ENCODE results near the gene AKAP13.

AKAP13 gene

GRCh38 chr15:85607141-85607806 lies 226.9 kb downstream of the AKAP13 start:
- peaks cover 32% of the 10 kb centered on the region; the same call in 1 of the 2 replicates for H3K36me3 ChIP-seq (ENCODE audit: low read length)
- H4K20me1 ChIP-seq (ENCODE audit: low read depth, low read length) = no peaks in the 10 kb centered on the region; the same call in 1 of the 2 replicates

GRCh38 chr15:85607842-85608241 lies 227.4 kb downstream of the AKAP13 start:
- Histone ChIP-seq H3K27ac (ENCODE audit: low read depth, low read length) (no peak overlapping the region), H3K36me3 (ENCODE audit: low read length) (peaks cover 31% of the 10 kb centered on the region; the same call in 1 of the 2 replicates), H3K4me2 (ENCODE audit: low read depth, low read length, poor library complexity, severe bottlenecking) (no peak overlapping the region)

More at GRCh38 chr15:85607141-85607806, 226.9 kb downstream of the AKAP13 start:
- Histone ChIP-seq H3K27me3 (ENCODE audit: low read length) (no peaks in the 10 kb centered on the region), H3K9me3 (ENCODE audit: insufficient read depth, low read length) (no peaks in the 10 kb centered on the region), H3K4me2 (ENCODE audit: low read depth, low read length, poor library complexity, severe bottlenecking) (no peak overlapping the region), H3K9ac (ENCODE audit: low read length) (no peak overlapping the region), H3K4me3 (ENCODE audit: insufficient read depth, low read length, poor library complexity, severe bottlenecking) (no peak overlapping the region), H3K79me2 (ENCODE audit: insufficient read depth, low read length) (peaks cover 38% of the 10 kb centered on the region; the same call in 1 of the 2 replicates), H3K27ac (ENCODE audit: low read depth, low read length) (no peak overlapping the region), H3F3A (ENCODE audit: insufficient read depth) (0 out of 2 replicates have a peak, but pooled peaks cover 4% of the 10 kb centered on the region), H3K9me2 (replicated peaks; ENCODE audit: insufficient read depth, low read length) (no peaks in the 10 kb centered on the region), H2AFZ (ENCODE audit: low read depth, low read length, severe bottlenecking) (no peak overlapping the region)
- TF ChIP-seq CTCF (IDR thresholded peaks at IDR 0.05; ENCODE audit: insufficient read depth, low read length, poor library complexity, severe bottlenecking) = no peak

GRCh38 chr15:85609492-85609891 lies 229.1 kb downstream of the AKAP13 start:
- Histone ChIP-seq H4K20me1 (ENCODE audit: low read depth, low read length) (no peaks in the 10 kb centered on the region; the same call in 1 of the 2 replicates), H3K9ac (ENCODE audit: low read length) (no peak overlapping the region), H3F3A (ENCODE audit: insufficient read depth) (0 out of 2 replicates have a peak, but pooled peaks cover 8% of the 10 kb centered on the region), H2AFZ (ENCODE audit: low read depth, low read length, severe bottlenecking) (no peak overlapping the region), H3K27ac (ENCODE audit: low read depth, low read length) (no peak overlapping the region), H3K36me3 (ENCODE audit: low read length) (peaks cover 21% of the 10 kb centered on the region; the same call in 1 of the 2 replicates), H3K79me2 (ENCODE audit: insufficient read depth, low read length) (peaks cover 37% of the 10 kb centered on the region; the same call in 1 of the 2 replicates), H3K4me3 (ENCODE audit: insufficient read depth, low read length, poor library complexity, severe bottlenecking) (no peak overlapping the region), H3K9me3 (ENCODE audit: insufficient read depth, low read length) (no peaks in the 10 kb centered on the region), H3K9me2 (replicated peaks; ENCODE audit: insufficient read depth, low read length) (no peaks in the 10 kb centered on the region), H3K27me3 (ENCODE audit: low read length) (no peaks in the 10 kb centered on the region), H3K4me2 (ENCODE audit: low read depth, low read length, poor library complexity, severe bottlenecking) (no peak overlapping the region)
- no peak for TF ChIP-seq CTCF (IDR thresholded peaks at IDR 0.05; ENCODE audit: insufficient read depth, low read length, poor library complexity, severe bottlenecking)
- TF ChIP-seq EZH2phosphoT487 (conservative IDR thresholded peaks at IDR 0.05; ENCODE audit: low read length) = no peak

More at GRCh38 chr15:85607842-85608241, 227.4 kb downstream of the AKAP13 start:
- H3K9me3 ChIP-seq (ENCODE audit: insufficient read depth, low read length) = no peaks in the 10 kb centered on the region
- no peaks in the 10 kb centered on the region for H3K27me3 ChIP-seq (ENCODE audit: low read length)
- H2AFZ ChIP-seq (ENCODE audit: low read depth, low read length, severe bottlenecking) = no peak overlapping the region
- no peaks in the 10 kb centered on the region for H3K9me2 ChIP-seq (replicated peaks; ENCODE audit: insufficient read depth, low read length)
- no peak overlapping the region for H3K9ac ChIP-seq (ENCODE audit: low read length)
- TF ChIP-seq EZH2phosphoT487 (conservative IDR thresholded peaks at IDR 0.05; ENCODE audit: low read length) (no peak), CTCF (IDR thresholded peaks at IDR 0.05; ENCODE audit: insufficient read depth, low read length, poor library complexity, severe bottlenecking) (no peak)
- no peak overlapping the region for H3K4me3 ChIP-seq (ENCODE audit: insufficient read depth, low read length, poor library complexity, severe bottlenecking)
- no peaks in the 10 kb centered on the region; the same call in 1 of the 2 replicates for H4K20me1 ChIP-seq (ENCODE audit: low read depth, low read length)
- H3K79me2 ChIP-seq (ENCODE audit: insufficient read depth, low read length) = peaks cover 37% of the 10 kb centered on the region; the same call in 1 of the 2 replicates
- H3F3A ChIP-seq (ENCODE audit: insufficient read depth) = 0 out of 2 replicates have a peak, but pooled peaks cover 5% of the 10 kb centered on the region

Data from SU-DHL-6 (cell line).